GM23338 (cell line): ENCODE data around the gene KLRG1. TPM values are rescaled to one million over a fixed set of nuclear protein-coding genes. Genes with fewer than 3 reads are reported as not detected.

Experiments used
- ATAC-seq: fragments of 200-7000 bp; cut with Tn5 transposase; 3 replicates; pipeline ENCODE4 v1.9.1; 2020
- DNase-seq: peaks from one replicate; pipeline ENCODE4 v3.0.0-alpha.2; 2015; ENCODE audit warnings: low spot score
- H2AFZ ChIP-seq: fragments of 200-600 bp; sonication (generic); 2 replicates; pipeline ENCODE4 v1.8.0; 2016; ENCODE audit warnings: antibody characterized with exemption, mild to moderate bottlenecking, moderate library complexity
- H3F3A ChIP-seq: fragments of 200-600 bp; sonication (generic); replicated peaks from 2 replicates; pipeline ENCODE4 v1.8.0; 2017; ENCODE audit warnings: antibody characterized with exemption, mixed run types, low read depth
- H3K27ac ChIP-seq: fragments of 200-600 bp; sonication (generic); 2 replicates; pipeline ENCODE4 v1.6.1; 2016; ENCODE audit warnings: low read depth
- H3K27me3 ChIP-seq: fragments of 200-600 bp; sonication (generic); 2 replicates; pipeline ENCODE4 v1.8.0; 2016; ENCODE audit warnings: mild to moderate bottlenecking, mixed run types, moderate library complexity; ENCODE audit not compliant: insufficient read depth
- H3K36me3 ChIP-seq: fragments of 200-600 bp; sonication (generic); 2 replicates; pipeline ENCODE4 v1.8.0; 2016; ENCODE audit warnings: mild to moderate bottlenecking; ENCODE audit not compliant: insufficient read depth
- H3K4me1 ChIP-seq: fragments of 200-600 bp; sonication (generic); 2 replicates; pipeline ENCODE4 v1.8.0; 2016; ENCODE audit warnings: mild to moderate bottlenecking, moderate library complexity; ENCODE audit not compliant: insufficient read depth
- H3K4me2 ChIP-seq: fragments of 200-600 bp; sonication (generic); 2 replicates; pipeline ENCODE4 v1.7.1; 2017; ENCODE audit warnings: mixed run types
- H3K4me3 ChIP-seq: fragments of 200-600 bp; sonication (generic); 2 replicates; pipeline ENCODE4 v1.6.1; 2016; ENCODE audit warnings: mixed run types
- H3K79me2 ChIP-seq: fragments of 200-600 bp; sonication (generic); replicated peaks from 2 replicates; pipeline ENCODE4 v1.8.0; 2017; ENCODE audit warnings: mild to moderate bottlenecking; ENCODE audit not compliant: insufficient read depth
- H3K9me2 ChIP-seq: fragments of 200-600 bp; sonication (generic); 2 replicates; pipeline ENCODE4 v1.8.0; 2017; ENCODE audit not compliant: insufficient read depth
- H4K20me1 ChIP-seq: fragments of 200-600 bp; sonication (generic); replicated peaks from 2 replicates; pipeline ENCODE4 v1.8.0; 2017; ENCODE audit warnings: mild to moderate bottlenecking; ENCODE audit not compliant: insufficient read depth
- H3K27ac Mint-ChIP-seq: 2 replicates; pipeline ENCODE4 v1.8.0; 2020; ENCODE audit warnings: inconsistent platforms, mild to moderate bottlenecking, moderate library complexity, mixed read lengths
- H3K27me3 Mint-ChIP-seq: 3 replicates; pipeline ENCODE4 v1.8.0; 2022; ENCODE audit warnings: low read depth, mild to moderate bottlenecking, moderate library complexity, mixed read lengths, inconsistent platforms; ENCODE audit not compliant: insufficient read depth, poor library complexity
- H3K36me3 Mint-ChIP-seq: 3 replicates; pipeline ENCODE4 v1.8.0; 2021; ENCODE audit warnings: low read depth, mild to moderate bottlenecking, inconsistent platforms, moderate library complexity, mixed read lengths
- H3K4me1 Mint-ChIP-seq: 3 replicates; pipeline ENCODE4 v1.8.0; 2020; ENCODE audit warnings: mild to moderate bottlenecking, inconsistent platforms, mixed read lengths
- H3K4me3 Mint-ChIP-seq: 3 replicates; pipeline ENCODE4 v1.8.0; 2021; ENCODE audit warnings: moderate library complexity, mild to moderate bottlenecking, inconsistent platforms, mixed read lengths
- H3K9me3 Mint-ChIP-seq: 3 replicates; pipeline ENCODE4 v1.8.0; 2020; ENCODE audit warnings: moderate library complexity, mild to moderate bottlenecking, inconsistent platforms, mixed read lengths
- CREB1 ChIP-seq: fragments of 250-450 bp; sonication (Bioruptor Pico); IDR thresholded peaks from 2 replicates; pipeline ENCODE4 v1.5.0; 2020; ENCODE audit warnings: low read depth, mild to moderate bottlenecking, moderate library complexity
- CTCF ChIP-seq, 2 experiments: fragments of 200-600 bp in 1 of 2; sonication (generic) in 1 of 2; conservative IDR thresholded peaks; 2 replicates each; pipeline versions ENCODE4 v1.5.1 to v1.6.1; 2016 to 2017; ENCODE audit warnings: antibody characterized with exemption in 2 of 2, low read depth in 2 of 2, mild to moderate bottlenecking in 2 of 2, moderate library complexity in 1 of 2
- ETS1 ChIP-seq: IDR thresholded peaks from 2 replicates; pipeline ENCODE4 v1.6.1; 2016; ENCODE audit warnings: antibody characterized with exemption
- EZH2 ChIP-seq: fragments of 200-600 bp; sonication (generic); IDR thresholded peaks from one replicate; pipeline ENCODE4 v1.8.0; 2017; ENCODE audit warnings: antibody characterized with exemption, mild to moderate bottlenecking, low read depth; ENCODE audit not compliant: unreplicated experiment
- EZH2phosphoT487 ChIP-seq: fragments of 200-600 bp; sonication (generic); IDR thresholded peaks from one replicate; pipeline ENCODE4 v1.8.1; 2018; ENCODE audit warnings: antibody characterized with exemption; ENCODE audit not compliant: unreplicated experiment
- JUNB ChIP-seq: IDR thresholded peaks from one replicate; pipeline ENCODE4 v1.6.1; 2016; ENCODE audit warnings: antibody characterized with exemption; ENCODE audit not compliant: unreplicated experiment
- NANOG ChIP-seq: IDR thresholded peaks from 2 replicates; pipeline ENCODE4 v1.6.1; 2016; ENCODE audit warnings: antibody characterized with exemption, borderline replicate concordance
- POLR2AphosphoS5 ChIP-seq: IDR thresholded peaks from 2 replicates; pipeline ENCODE4 v1.6.1; 2016; ENCODE audit warnings: antibody characterized with exemption, low read depth
- REST ChIP-seq: IDR thresholded peaks from one replicate; pipeline ENCODE4 v1.6.1; 2018; ENCODE audit warnings: antibody characterized with exemption; ENCODE audit not compliant: unreplicated experiment
- STAT1 ChIP-seq: IDR thresholded peaks from one replicate; pipeline ENCODE4 v1.6.1; 2016; ENCODE audit warnings: antibody characterized with exemption; ENCODE audit not compliant: unreplicated experiment
- ZNF114 ChIP-seq: fragments of 250-450 bp; sonication (Bioruptor Pico); IDR thresholded peaks from 2 replicates; pipeline ENCODE4 v1.5.0; 2020; ENCODE audit warnings: mild to moderate bottlenecking, moderate library complexity
- ZNF331 ChIP-seq: fragments of 250-450 bp; sonication (Bioruptor Pico); IDR thresholded peaks from 2 replicates; pipeline ENCODE4 v1.5.0; 2020; ENCODE audit warnings: low read depth, mild to moderate bottlenecking, moderate library complexity
- long read RNA-seq: library from polyadenylated mRNA; unstranded; transcript quantifications from one replicate; pipeline ENCODE4 v2.0.0, GENCODE V29; 2020; ENCODE audit not compliant: unreplicated experiment
- polyA plus RNA-seq: library from polyadenylated mRNA; unstranded; fragments of >200 nt; fragmentation: Nextera tagmentation; extraction: Ambion mirVana; gene quantifications from 2 replicates; pipeline ENCODE4 v1.2.1, GENCODE V29; 2016
- total RNA-seq: library from RNA; depleted of rRNA; stranded (reverse); fragments of >200 nt; shearing (Covaris generic); gene quantifications from 2 replicates; pipeline ENCODE4 v1.2.3, GENCODE V29; 2014; rRNA removed
- TF ChIP-seq, protein P1 (sequence below): fragments of 250-450 bp; sonication (Bioruptor Pico); IDR thresholded peaks from 2 replicates; pipeline ENCODE4 v1.5.0; 2020; ENCODE audit warnings: mild to moderate bottlenecking, moderate library complexity

KLRG1 gene
- total RNA-seq (5.1 and 8.0 TPM in 2 replicates), polyA plus RNA-seq (6.0 and 7.9 TPM in 2 replicates)
- long read RNA-seq, partial matches to known transcripts = 2 of 9 reads
- long read RNA-seq, other reads (novel, unspliced or antisense) = 6 of 9 reads

GRCh38 chr12:8989413-8989812, at the start of gene KLRG1:
Gene KLRG1, plus strand, starts transcription at chr12:8989546. Its CDS starts 90 bp downstream, at chr12:8989636.
- Histone ChIP-seq H3K4me1 (no peaks in the 10 kb centered on the region), H3K9me2 (no peaks in the 10 kb centered on the region), H3K4me2 (no peak within 1 kb of the TSS), H3K4me3 (no peak within 1 kb of the TSS), H3K27ac (no peak within 1 kb of the TSS), H3K27me3 (no peaks in the 10 kb centered on the region), H4K20me1 (no peaks in the 10 kb centered on the region), H3K36me3 (no peaks in the 10 kb centered on the region), H3K79me2 (no peaks in the 10 kb centered on the region), H2AFZ (no peak within 1 kb of the TSS), H3F3A (no peaks in the 10 kb centered on the region)
- DNase-seq (no peak), ATAC-seq (no peak)
- Mint-ChIP-seq H3K36me3 (no peaks in the 10 kb centered on the region), H3K9me3 (no peaks in the 10 kb centered on the region), H3K4me1 (no peaks in the 10 kb centered on the region), H3K27ac (no peak within 1 kb of the TSS), H3K27me3 (no peaks in the 10 kb centered on the region), H3K4me3 (no peak within 1 kb of the TSS)
- TF ChIP-seq ETS1 = no peak
- no peak for TF ChIP-seq JUNB
- TF ChIP-seq, protein P1, sequence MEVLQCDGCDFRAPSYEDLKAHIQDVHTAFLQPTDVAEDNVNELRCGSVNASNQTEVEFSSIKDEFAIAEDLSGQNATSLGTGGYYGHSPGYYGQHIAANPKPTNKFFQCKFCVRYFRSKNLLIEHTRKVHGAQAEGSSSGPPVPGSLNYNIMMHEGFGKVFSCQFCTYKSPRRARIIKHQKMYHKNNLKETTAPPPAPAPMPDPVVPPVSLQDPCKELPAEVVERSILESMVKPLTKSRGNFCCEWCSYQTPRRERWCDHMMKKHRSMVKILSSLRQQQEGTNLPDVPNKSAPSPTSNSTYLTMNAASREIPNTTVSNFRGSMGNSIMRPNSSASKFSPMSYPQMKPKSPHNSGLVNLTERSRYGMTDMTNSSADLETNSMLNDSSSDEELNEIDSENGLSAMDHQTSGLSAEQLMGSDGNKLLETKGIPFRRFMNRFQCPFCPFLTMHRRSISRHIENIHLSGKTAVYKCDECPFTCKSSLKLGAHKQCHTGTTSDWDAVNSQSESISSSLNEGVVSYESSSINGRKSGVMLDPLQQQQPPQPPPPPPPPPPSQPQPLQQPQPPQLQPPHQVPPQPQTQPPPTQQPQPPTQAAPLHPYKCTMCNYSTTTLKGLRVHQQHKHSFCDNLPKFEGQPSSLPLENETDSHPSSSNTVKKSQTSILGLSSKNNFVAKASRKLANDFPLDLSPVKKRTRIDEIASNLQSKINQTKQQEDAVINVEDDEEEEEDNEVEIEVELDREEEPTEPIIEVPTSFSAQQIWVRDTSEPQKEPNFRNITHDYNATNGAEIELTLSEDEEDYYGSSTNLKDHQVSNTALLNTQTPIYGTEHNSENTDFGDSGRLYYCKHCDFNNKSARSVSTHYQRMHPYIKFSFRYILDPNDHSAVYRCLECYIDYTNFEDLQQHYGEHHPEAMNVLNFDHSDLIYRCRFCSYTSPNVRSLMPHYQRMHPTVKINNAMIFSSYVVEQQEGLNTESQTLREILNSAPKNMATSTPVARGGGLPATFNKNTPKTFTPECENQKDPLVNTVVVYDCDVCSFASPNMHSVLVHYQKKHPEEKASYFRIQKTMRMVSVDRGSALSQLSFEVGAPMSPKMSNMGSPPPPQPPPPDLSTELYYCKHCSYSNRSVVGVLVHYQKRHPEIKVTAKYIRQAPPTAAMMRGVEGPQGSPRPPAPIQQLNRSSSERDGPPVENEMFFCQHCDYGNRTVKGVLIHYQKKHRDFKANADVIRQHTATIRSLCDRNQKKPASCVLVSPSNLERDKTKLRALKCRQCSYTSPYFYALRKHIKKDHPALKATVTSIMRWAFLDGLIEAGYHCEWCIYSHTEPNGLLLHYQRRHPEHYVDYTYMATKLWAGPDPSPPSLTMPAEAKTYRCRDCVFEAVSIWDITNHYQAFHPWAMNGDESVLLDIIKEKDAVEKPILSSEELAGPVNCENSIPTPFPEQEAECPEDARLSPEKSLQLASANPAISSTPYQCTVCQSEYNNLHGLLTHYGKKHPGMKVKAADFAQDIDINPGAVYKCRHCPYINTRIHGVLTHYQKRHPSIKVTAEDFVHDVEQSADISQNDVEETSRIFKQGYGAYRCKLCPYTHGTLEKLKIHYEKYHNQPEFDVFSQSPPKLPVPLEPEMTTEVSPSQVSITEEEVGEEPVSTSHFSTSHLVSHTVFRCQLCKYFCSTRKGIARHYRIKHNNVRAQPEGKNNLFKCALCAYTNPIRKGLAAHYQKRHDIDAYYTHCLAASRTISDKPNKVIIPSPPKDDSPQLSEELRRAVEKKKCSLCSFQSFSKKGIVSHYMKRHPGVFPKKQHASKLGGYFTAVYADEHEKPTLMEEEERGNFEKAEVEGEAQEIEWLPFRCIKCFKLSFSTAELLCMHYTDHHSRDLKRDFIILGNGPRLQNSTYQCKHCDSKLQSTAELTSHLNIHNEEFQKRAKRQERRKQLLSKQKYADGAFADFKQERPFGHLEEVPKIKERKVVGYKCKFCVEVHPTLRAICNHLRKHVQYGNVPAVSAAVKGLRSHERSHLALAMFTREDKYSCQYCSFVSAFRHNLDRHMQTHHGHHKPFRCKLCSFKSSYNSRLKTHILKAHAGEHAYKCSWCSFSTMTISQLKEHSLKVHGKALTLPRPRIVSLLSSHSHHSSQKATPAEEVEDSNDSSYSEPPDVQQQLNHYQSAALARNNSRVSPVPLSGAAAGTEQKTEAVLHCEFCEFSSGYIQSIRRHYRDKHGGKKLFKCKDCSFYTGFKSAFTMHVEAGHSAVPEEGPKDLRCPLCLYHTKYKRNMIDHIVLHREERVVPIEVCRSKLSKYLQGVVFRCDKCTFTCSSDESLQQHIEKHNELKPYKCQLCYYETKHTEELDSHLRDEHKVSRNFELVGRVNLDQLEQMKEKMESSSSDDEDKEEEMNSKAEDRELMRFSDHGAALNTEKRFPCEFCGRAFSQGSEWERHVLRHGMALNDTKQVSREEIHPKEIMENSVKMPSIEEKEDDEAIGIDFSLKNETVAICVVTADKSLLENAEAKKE (CRISPR knock-in tag) = no peak
- no peak for TF ChIP-seq ZNF114 (CRISPR knock-in tag)
- no peak for TF ChIP-seq REST
- TF ChIP-seq NANOG = no peak
- TF ChIP-seq CTCF (conservative IDR thresholded peaks at IDR 0.05; ENCODE audit: low read depth in 2 of 2) = no peak
- no peak for TF ChIP-seq ZNF331 (CRISPR knock-in tag)
- no peak for TF ChIP-seq EZH2
- TF ChIP-seq EZH2phosphoT487 = no peak
- no peak for TF ChIP-seq CREB1 (CRISPR knock-in tag)
- TF ChIP-seq STAT1 = no peak
- TF ChIP-seq POLR2AphosphoS5 = no peak
